CD4-positive, alpha-beta T cell treated with Interleukin-2 at 100 ng/mL for 4 hours (primary cell): Measurements from ENCODE around the gene TRANK1.

Experiments used
- DNase-seq: peaks from one replicate; pipeline ENCODE4 v3.0.0-alpha.2; 2020; ENCODE audit warnings: low spot score

The TRANK1 gene

GRCh38 chr3:36843065-36844051 lies 101.5 kb downstream of the TRANK1 start:
- DNase-seq = peak; percentile 55

GRCh38 chr3:36842275-36842674 lies 102.6 kb downstream of the TRANK1 start:
- no peak for DNase-seq

GRCh38 chr3:36840453-36840921 lies 104.4 kb downstream of the TRANK1 start:
- DNase-seq = no peak

- no peak for DNase-seq
Observed at GRCh38 chr3:36837089-36837488, 107.8 kb downstream of the TRANK1 start.

- DNase-seq = no peak
Observed at GRCh38 chr3:36833160-36833814, 111.6 kb downstream of the TRANK1 start.

GRCh38 chr3:36832406-36832805 lies 112.4 kb downstream of the TRANK1 start:
- DNase-seq = no peak

GRCh38 chr3:36827133-36827532 lies 117.7 kb downstream of the TRANK1 start:
- no peak for DNase-seq

- no peak for DNase-seq
Observed at GRCh38 chr3:36826240-36826639, 118.6 kb downstream of the TRANK1 start.

- no peak for DNase-seq
Observed at GRCh38 chr3:36824443-36824842, 120.4 kb downstream of the TRANK1 start.

GRCh38 chr3:36823806-36824205 lies 121.0 kb downstream of the TRANK1 start:
- no peak for DNase-seq

- no peak for DNase-seq
Observed at GRCh38 chr3:36820083-36820482, 124.8 kb downstream of the TRANK1 start.

GRCh38 chr3:36817806-36818533 lies 126.9 kb downstream of the TRANK1 start:
- no peak for DNase-seq

- DNase-seq = no peak
Observed at GRCh38 chr3:36815375-36815774, 129.5 kb downstream of the TRANK1 start.

- DNase-seq = no peak
Observed at GRCh38 chr3:36814776-36815175, 130.1 kb downstream of the TRANK1 start.

GRCh38 chr3:36814066-36814717 lies 130.7 kb downstream of the TRANK1 start:
- DNase-seq = no peak

GRCh38 chr3:36813305-36813704 lies 131.5 kb downstream of the TRANK1 start:
- DNase-seq = no peak

- no peak for DNase-seq
Observed at GRCh38 chr3:36812240-36812639, 132.6 kb downstream of the TRANK1 start.

- no peak for DNase-seq
Observed at GRCh38 chr3:36811768-36812167, 133.1 kb downstream of the TRANK1 start.

GRCh38 chr3:36804295-36805055 lies 140.4 kb downstream of the TRANK1 start:
- no peak for DNase-seq

GRCh38 chr3:36803091-36803791 lies 141.6 kb downstream of the TRANK1 start:
- DNase-seq = no peak
